GM12878 (cell line): Measurements from ENCODE around the gene EFNA2. TPM values are rescaled to one million over a fixed set of nuclear protein-coding genes. Genes with fewer than 3 reads are reported as not detected.

Experiments used
- ATAC-seq: fragments of 200-7000 bp; cut with Tn5 transposase; 3 replicates; pipeline ENCODE4 v1.9.1; 2020; ENCODE audit warnings: mild to moderate bottlenecking, moderate library complexity
- BruUV-seq: library from RNA; stranded (reverse); fragments of 400-500 nt; replicated peaks from 2 replicates; lab custom pipeline; 2021; lab: Mats Ljungman, UMichigan
- CTCF ChIA-PET: fragments of 300-600 bp; sonication (Branson Sonifier 250); formaldehyde crosslinking; extraction: SDS; loops from one replicate; lab custom pipeline; 2021; ENCODE audit warnings: inconsistent platforms; lab: Yijun Ruan, JAX
- POLR2A ChIA-PET: fragments of 350-600 bp; formaldehyde crosslinking; extraction: SDS; loops from one replicate; lab custom pipeline; 2021; ENCODE audit warnings: inconsistent platforms; lab: Charles Lee
- RAD21 ChIA-PET: fragments of 300-600 bp; sonication (Branson Sonifier 250); formaldehyde crosslinking; loops from one replicate; lab custom pipeline; 2023; ENCODE audit warnings: antibody characterized with exemption; ENCODE audit not compliant: unreplicated experiment; lab: Charles Lee
- SMC1A ChIA-PET: fragments of 300-600 bp; sonication (Branson Sonifier 250); formaldehyde crosslinking; loops from one replicate; lab custom pipeline; 2023; ENCODE audit not compliant: unreplicated experiment, uncharacterized antibody; lab: Charles Lee
- DNase-seq: peaks from one replicate; pipeline ENCODE4 v3.0.0-alpha.2; 2011; ENCODE audit warnings: low read depth, low spot score
- FAIRE-seq: peaks from 3 replicates; lab custom pipeline; 2011; peaks lifted over from hg19 to GRCh38; lab: Jason Lieb, UNC
- H2AFZ ChIP-seq: 2 replicates; pipeline ENCODE4 v1.6.0; 2011; ENCODE audit warnings: low read depth, low read length, control low read depth; ENCODE audit not compliant: control insufficient read depth
- H3K27ac ChIP-seq: 2 replicates; pipeline ENCODE4 v1.5.1; 2011; ENCODE audit warnings: control low read depth; ENCODE audit not compliant: control insufficient read depth, insufficient read depth
- H3K27me3 ChIP-seq, 2 experiments: replicated peaks in 1 of 2; 2 replicates each; pipeline versions ENCODE4 v1.6.0 to v1.6.1; 2011; ENCODE audit warnings: low read length in 1 of 2; ENCODE audit not compliant: control insufficient read depth in 2 of 2, insufficient read depth in 2 of 2
- H3K36me3 ChIP-seq, 2 experiments: 2 replicates each; pipeline ENCODE4 v1.5.1; 2011; ENCODE audit warnings: low read length in 1 of 2; ENCODE audit not compliant: control insufficient read depth in 2 of 2, insufficient read depth in 2 of 2
- H3K4me1 ChIP-seq: 2 replicates; pipeline ENCODE4 v1.6.1; 2011; ENCODE audit warnings: mild to moderate bottlenecking, low read length, moderate library complexity, mixed read lengths; ENCODE audit not compliant: control insufficient read depth, insufficient read depth
- H3K4me2 ChIP-seq: 2 replicates; pipeline ENCODE4 v1.6.0; 2011; ENCODE audit warnings: control low read depth; ENCODE audit not compliant: control insufficient read depth, insufficient read depth
- H3K4me3 ChIP-seq: fragments of 200-600 bp; sonication (generic); 2 replicates; pipeline ENCODE4 v1.5.1; 2016
- H3K79me2 ChIP-seq: 2 replicates; pipeline ENCODE4 v1.6.0; 2011; ENCODE audit warnings: low read length; ENCODE audit not compliant: control insufficient read depth, insufficient read depth
- H3K9ac ChIP-seq: 2 replicates; pipeline ENCODE4 v1.8.0; 2011; ENCODE audit warnings: low read length, control low read depth, mixed read lengths; ENCODE audit not compliant: control insufficient read depth, insufficient read depth
- H3K9me3 ChIP-seq: replicated peaks from 3 replicates; pipeline ENCODE4 v1.5.1; 2011; ENCODE audit warnings: mild to moderate bottlenecking, low read length; ENCODE audit not compliant: control insufficient read depth, insufficient read depth
- H4K20me1 ChIP-seq: 2 replicates; pipeline ENCODE4 v1.6.0; 2011; ENCODE audit not compliant: control insufficient read depth, insufficient read depth
- ASH2L ChIP-seq: fragments of 300-600, 200-600 bp; sonication (generic); IDR thresholded peaks from 2 replicates; pipeline ENCODE4 v1.6.1; 2017; ENCODE audit warnings: low read depth, mild to moderate bottlenecking, borderline replicate concordance
- SUPT20H ChIP-seq: IDR thresholded peaks from 2 replicates; pipeline ENCODE4 v1.6.1; 2011; ENCODE audit warnings: low read depth, mild to moderate bottlenecking, low read length, moderate library complexity, borderline replicate concordance; ENCODE audit not compliant: control insufficient read depth
- ZNF24 ChIP-seq: fragments of 450-650 bp; IDR thresholded peaks from 2 replicates; pipeline ENCODE4 v1.6.1; 2017; ENCODE audit warnings: antibody characterized with exemption, mild to moderate bottlenecking
- whole genome bisulfite sequencing: methylation state at CpG from one replicate; pipeline ENCODE4 v1.1.6; 2016; ENCODE audit warnings: low lambda C conversion rate; ENCODE audit not compliant: insufficient replicate concordance, insufficient coverage; ENCODE audit errors: missing lambda C conversion rate; 5-methylcytosine and 5-hydroxymethylcytosine counted together
- in situ Hi-C: fragments of 300-500 bp; cut with MboI; formaldehyde crosslinking; loops from 9 replicates; pipeline ENCODE4 v1.14.3; 2018; ENCODE audit warnings: mixed read lengths
- intact Hi-C: fragments of 100-400 bp; cut with micrococcal nuclease; formaldehyde crosslinking; loops from one replicate; pipeline ENCODE4 v1.14.2; 2022; ENCODE audit not compliant: unreplicated experiment
- polyA plus RNA-seq, 11 experiments: library from polyadenylated mRNA; depleted of rRNA in 4 of 11; unstranded in 6 of 11; stranded (reverse) in 5 of 11; fragments of >200 nt; fragmentation: Nextera tagmentation in 4 of 11; fragmentation: Illumina TruSeq in 1 of 11; extraction: Ambion mirVana in 4 of 11; extraction: Trizol in 1 of 11; gene quantifications; 1 replicate in 1 of 11; 2 replicates in 10 of 11; pipeline versions ENCODE4 v1.2.1 to v1.2.3, GENCODE V29; 2011 to 2016; ENCODE audit warnings: inconsistent platforms in 2 of 11, missing spikeins in 2 of 11, low read depth in 1 of 11
- total RNA-seq, 4 experiments: library from RNA; depleted of rRNA in 3 of 4; stranded (reverse); fragments of >200 nt in 3 of 4; fragmentation: Illumina TruSeq in 1 of 4; extraction: Trizol in 1 of 4; gene quantifications; 2 replicates each; pipeline versions ENCODE4 v1.2.1 to v1.2.3, GENCODE V29; 2013 to 2021

The EFNA2 gene
- total and polyA plus RNA-seq, 10 of the 15 experiments (the other 5 are each of a cell fraction or from before 2014, with no cell fraction given): not detected

GRCh38 chr19:1313695-1314613, 28.3 kb downstream of the EFNA2 start:
- CTCF ChIA-PET: interaction anchor here (1.2 to 5.3 kb wide), 2 partner anchors 34 to 59 kb away, joined by 4 to 42 read pairs; no protein-coding TSS in a partner anchor
- H3K4me3 ChIP-seq: no peak overlapping the region
- no peak overlapping the region for H2AFZ ChIP-seq
- 30% methylated on average over 32 of the region's 32 CpGs for WGBS
- no peak for ATAC-seq
- intact Hi-C loops: no loop called here
- no peak overlapping the region for H3K4me2 ChIP-seq
- TF ChIP-seq ASH2L (no peak), SUPT20H (no peak), ZNF24 (peak; percentile 89)
- TF ChIP-seq, all 136 proteins: peak for 1
- H3K79me2 ChIP-seq: no peaks in the 10 kb centered on the region
- ChIA-PET SMC1A (no interaction called here), RAD21 (interaction anchor here (1.4 kb wide), 2 partner anchors 58 to 70 kb away, joined by 4 read pairs; no protein-coding TSS in a partner anchor), POLR2A (no interaction called here)
- H3K9me3 ChIP-seq: no peaks in the 10 kb centered on the region
- no peaks in the 10 kb centered on the region for H3K36me3 ChIP-seq
- H3K9ac ChIP-seq: no peak overlapping the region
- no peak overlapping the region for H3K27ac ChIP-seq
- DNase-seq (no peak), FAIRE-seq (no peak)
- H3K4me1 ChIP-seq: peaks cover 3% of the 10 kb centered on the region; the same call in 1 of the 2 replicates
- H4K20me1 ChIP-seq: no peaks in the 10 kb centered on the region
- BruUV-seq: no TSS peak
- H3K27me3 ChIP-seq: no peaks in the 10 kb centered on the region
- in situ Hi-C loops: no loop called here
